ENCODE data around the gene TUBB8B.
"Not testable (repeated sequence)": the region's sequence is repeated elsewhere in the genome, so short reads cannot be mapped to it uniquely, and the experiment has no call there.

TUBB8B gene

DNA sequence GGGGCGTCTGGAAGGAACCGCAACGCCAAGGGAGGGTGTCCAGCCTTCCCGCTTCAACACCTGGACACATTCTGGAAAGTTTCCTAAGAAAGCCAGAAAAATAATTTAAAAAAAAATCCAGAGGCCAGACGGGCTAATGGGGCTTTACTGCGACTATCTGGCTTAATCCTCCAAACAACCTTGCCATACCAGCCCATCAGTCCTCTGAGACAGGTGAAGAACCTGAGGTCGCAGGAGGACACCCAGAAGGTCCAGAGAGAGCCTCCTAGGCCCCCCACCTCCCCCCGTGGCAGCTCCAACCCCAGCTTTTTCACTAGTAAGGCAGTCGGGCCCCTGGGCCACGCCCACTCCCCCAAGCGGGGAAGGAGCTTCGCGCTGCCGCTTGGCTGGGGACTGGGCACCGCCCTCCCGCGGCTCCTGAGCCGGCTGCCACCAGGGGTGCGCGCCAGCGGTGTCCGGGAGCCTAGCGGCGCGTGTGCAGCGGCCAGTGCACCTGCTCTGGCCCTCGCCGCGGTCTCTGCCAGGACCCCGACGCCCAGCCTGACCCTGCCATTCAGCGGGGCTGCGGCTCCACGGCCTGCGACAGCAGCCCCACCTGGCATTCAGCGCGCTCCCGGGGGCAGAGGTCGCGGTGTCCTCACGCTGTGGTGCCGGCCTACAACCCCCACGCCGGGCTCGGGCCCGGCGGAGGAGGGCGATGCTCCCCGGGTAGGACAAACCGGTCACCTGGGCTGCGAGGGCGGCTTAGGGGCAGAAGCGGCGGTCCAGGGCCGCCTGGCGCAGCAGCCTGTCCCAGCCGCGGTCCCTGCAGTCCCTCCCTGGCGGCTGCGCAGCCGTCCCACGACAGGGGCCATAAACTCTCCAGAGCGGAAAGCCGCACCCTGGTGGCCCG is 37.8 kb downstream of the TUBB8B start:
- DNase-seq: not testable (repeated sequence)

DNA sequence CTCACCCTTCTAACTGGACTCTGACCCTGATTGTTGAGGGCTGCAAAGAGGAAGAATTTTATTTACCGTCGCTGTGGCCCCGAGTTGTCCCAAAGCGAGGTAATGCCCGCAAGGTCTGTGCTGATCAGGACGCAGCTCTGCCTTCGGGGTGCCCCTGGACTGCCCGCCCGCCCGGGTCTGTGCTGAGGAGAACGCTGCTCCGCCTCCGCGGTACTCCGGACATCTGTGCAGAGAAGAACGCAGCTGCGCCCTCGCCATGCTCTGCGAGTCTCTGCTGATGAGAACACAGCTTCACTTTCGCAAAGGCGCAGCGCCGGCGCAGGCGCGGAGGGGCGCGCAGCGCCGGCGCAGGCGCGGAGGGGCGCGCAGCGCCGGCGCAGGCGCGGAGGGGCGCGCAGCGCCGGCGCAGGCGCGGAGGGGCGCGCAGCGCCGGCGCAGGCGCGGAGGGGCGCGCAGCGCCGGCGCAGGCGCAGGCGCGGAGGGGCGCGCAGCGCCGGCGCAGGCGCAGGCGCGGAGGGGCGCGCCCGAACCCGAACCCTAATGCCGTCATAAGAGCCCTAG is 38.7 kb downstream of the TUBB8B start:
- DNase-seq: not testable (repeated sequence)

DNA sequence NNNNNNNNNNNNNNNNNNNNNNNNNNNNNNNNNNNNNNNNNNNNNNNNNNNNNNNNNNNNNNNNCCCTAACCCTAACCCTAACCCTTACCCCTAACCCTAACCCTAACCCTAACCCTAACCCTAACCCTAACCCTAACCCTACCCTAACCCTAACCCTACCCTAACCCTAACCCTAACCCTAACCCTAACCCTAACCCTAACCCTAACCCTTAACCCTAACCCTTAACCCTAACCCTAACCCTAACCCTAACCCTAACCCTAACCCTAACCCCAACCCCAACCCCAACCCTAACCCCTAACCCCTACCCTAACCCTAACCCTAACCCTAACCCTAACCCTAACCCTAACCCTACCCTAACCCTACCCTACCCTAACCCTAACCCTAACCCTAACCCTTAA is 39.5 kb downstream of the TUBB8B start:
- not testable (repeated sequence) for DNase-seq
